SW 1271 (cell line): Measurements from ENCODE around the gene TUBGCP2.

Source experiments
- DNase-seq, 2 experiments: peaks; one replicate each; lab custom pipeline; 2025; lab: John Stamatoyannopoulos, UW

Gene TUBGCP2, protein sequence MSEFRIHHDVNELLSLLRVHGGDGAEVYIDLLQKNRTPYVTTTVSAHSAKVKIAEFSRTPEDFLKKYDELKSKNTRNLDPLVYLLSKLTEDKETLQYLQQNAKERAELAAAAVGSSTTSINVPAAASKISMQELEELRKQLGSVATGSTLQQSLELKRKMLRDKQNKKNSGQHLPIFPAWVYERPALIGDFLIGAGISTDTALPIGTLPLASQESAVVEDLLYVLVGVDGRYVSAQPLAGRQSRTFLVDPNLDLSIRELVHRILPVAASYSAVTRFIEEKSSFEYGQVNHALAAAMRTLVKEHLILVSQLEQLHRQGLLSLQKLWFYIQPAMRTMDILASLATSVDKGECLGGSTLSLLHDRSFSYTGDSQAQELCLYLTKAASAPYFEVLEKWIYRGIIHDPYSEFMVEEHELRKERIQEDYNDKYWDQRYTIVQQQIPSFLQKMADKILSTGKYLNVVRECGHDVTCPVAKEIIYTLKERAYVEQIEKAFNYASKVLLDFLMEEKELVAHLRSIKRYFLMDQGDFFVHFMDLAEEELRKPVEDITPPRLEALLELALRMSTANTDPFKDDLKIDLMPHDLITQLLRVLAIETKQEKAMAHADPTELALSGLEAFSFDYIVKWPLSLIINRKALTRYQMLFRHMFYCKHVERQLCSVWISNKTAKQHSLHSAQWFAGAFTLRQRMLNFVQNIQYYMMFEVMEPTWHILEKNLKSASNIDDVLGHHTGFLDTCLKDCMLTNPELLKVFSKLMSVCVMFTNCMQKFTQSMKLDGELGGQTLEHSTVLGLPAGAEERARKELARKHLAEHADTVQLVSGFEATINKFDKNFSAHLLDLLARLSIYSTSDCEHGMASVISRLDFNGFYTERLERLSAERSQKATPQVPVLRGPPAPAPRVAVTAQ

DNA sequence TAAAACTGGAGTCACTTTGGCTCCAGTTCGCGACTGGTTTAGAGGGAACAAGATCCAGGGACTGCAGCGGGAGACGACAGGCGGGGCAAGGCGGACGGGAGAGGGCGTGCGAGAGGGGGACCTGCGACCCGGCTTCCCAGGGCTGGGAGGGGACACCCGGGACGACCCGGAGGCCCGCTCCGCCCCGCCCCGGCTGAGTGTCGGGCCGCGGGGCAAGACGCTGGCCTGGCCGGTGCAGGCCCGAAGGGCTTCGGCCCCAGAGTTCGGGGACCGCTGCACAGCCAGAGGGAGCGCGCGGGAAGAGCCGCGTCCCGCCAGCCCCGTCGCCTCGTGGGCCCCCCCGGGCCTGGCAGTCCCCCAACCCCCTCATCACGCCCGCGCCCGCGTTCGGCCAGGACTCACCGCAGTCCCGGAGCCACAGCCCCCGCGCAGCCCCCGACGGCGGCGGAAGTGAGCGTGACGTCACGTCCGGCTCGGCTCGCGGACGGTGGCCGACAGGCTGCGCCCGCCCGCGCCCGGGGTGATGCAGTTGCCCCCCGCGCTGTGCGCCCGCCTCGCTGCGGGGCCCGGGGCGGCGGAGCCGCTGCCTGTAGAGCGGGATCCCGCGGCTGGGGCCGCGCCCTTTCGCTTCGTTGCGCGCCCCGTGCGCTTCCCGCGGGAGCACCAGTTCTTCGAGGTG lies at the start of gene TUBGCP2, which contains the start of gene ZNF511:
Gene TUBGCP2, minus strand, starts transcription at position 452 of the 679 bp plus-strand sequence. CDS start 5,931 bp downstream, outside the sequence.
Gene ZNF511, plus strand, starts transcription at position 494 of the 679 bp plus-strand sequence. Its CDS starts 30 bp downstream, at position 524.
- peak; percentile 31 to 56 for DNase-seq

DNA sequence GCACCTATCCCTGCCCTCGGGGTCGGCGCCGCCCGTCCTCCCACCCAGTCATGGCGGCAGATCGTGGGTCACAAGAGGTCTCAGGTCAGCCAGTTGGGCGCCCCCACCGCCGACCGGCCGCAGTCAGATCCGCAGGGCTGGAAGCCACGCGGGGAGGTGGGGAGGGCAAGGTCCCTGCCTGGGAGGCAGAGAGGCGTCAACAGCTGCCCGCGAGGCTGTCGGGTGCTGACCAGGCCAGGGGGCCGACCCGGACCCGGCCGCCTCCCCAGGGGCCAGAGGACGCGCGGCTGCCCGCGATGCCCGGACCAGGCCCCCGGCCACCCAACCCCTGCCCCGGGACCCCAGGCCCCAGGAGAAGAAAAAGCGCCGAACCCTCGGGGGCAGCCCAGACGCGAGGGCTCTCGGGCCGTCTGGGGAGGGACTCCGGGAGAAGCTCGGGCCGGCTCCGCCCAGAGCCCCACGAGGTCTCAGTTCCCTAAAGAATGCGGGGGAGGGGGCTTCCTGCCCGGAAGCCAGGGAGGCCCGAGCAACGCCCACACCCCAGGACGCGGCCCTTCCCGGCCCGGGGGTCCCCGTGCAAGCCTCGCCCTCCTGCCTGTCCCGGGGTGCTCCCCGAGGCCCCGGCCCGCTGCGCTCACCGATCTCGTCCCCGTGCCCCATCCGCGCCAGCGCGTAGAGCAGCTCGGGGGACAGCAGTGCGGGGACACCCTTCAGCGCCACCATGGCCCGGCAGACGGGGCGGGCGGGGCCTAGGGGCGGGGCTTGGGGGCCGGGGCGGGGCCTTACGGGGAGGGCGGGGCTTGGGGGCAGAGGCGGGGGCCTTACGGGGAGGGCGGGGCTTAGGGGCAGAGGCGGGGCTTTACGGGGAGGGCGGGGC lies 48.9 kb upstream of the TUBGCP2 start, which contains the start of gene FUOM:
Gene FUOM, minus strand, starts transcription at position 735 of the 877 bp plus-strand sequence. Its CDS starts 12 bp downstream, at position 723.
- DNase-seq, result peak in 1 of 2 experiments; percentile 37

DNA sequence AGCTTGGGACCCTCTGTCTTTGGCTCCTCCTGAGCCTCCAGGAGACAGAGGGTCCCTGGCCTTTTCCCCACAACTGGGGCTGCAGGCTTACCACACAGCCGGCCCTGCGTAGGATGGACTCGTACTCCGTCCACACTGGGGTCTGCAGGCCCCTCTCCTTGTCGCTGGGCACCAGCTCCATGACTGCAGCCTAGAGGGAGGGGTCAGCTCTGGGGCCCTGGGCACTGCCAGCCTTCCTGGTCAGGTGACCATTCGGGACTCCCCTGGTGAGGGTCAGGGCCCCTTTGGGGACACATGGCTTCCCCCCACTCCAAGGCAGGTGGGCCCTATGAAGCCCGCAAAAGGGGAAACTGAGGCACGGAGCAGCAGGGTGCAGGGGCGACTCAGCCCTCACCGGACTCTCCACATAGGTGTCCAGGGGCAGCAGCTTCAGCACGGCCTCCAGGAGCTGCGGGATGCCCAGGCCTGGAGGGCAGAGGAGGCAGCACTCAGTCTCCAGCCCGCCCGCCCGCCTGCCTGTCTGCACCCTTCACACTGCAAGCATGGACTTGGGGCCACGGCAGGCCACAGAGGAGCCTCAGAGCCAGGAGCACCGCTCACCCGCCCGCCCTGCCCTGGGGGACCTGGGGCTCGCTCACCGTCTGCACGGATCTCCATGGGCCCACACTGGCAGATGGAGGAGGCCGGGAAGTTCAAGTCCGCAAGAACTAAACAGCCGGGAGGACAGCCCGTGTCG lies 48.0 kb upstream of the TUBGCP2 start:
- no peak for DNase-seq

DNA sequence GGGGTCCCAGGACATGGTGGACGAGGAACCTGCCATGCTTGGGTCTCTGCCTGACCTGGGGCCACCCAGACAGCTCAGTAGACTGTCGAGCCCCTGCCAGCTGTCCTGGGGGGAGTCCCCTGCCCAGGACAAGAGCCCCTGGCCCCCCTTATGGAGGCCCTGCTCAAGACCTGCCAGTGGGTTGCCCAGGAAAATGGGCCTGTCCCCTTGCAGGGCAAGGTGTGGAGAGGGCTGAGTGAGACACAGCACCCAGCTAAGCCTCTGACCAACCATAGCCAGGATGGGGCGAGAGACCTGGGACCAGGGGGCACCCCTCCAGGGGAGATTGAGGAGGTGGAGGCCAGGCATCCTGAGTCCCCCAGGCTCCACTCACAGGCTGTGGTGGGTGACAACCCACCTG lies 47.3 kb upstream of the TUBGCP2 start:
- DNase-seq, result no peak

DNA sequence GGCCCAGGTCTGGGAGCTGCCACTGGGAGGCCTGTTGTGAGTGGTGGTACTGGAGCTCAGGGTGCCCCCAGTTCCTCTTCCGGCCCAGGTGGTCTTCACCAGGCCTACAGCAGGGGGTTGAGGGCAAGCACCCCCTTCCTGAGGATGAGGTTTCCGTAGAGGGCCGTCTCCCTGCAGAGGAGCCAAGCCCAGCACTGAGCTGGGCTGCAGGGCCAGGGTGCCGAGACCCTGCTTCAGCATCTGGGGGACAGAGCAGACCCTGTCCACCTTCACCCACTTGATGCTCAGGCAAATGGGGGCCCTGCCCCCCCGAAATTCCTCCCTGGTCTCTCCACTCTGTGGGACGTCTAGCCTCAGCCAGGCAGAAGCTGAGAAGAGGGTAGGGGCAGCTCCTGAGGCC lies 46.6 kb upstream of the TUBGCP2 start:
- DNase-seq, result no peak

DNA sequence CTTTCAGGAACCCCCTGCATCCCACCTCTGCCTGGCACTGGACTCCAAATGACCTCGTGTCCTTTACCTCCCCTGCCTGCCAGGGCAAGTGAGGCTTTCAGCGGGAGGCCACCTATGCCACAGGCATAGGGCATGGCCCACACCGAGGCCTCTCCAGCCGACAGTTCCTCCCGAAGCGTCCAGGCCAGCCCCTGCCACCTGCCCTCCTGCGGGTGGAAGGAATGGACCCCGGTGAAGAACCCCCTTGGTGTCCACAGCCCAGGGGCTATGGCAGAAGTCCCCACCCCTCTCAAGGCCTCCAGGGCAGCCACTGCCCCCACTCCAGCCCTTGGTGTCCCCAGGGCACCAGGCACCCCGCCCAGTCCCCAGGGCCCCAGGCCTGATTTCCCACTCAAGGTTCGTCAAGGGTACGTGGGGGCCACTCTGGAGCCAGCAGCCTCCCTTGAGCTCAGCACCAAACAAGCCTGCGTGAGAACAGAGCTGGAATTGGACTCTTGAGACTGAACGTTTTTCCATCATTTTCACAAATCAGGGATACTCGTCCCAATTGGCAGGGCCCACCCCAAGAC lies 46.1 kb upstream of the TUBGCP2 start:
- DNase-seq, result no peak

DNA sequence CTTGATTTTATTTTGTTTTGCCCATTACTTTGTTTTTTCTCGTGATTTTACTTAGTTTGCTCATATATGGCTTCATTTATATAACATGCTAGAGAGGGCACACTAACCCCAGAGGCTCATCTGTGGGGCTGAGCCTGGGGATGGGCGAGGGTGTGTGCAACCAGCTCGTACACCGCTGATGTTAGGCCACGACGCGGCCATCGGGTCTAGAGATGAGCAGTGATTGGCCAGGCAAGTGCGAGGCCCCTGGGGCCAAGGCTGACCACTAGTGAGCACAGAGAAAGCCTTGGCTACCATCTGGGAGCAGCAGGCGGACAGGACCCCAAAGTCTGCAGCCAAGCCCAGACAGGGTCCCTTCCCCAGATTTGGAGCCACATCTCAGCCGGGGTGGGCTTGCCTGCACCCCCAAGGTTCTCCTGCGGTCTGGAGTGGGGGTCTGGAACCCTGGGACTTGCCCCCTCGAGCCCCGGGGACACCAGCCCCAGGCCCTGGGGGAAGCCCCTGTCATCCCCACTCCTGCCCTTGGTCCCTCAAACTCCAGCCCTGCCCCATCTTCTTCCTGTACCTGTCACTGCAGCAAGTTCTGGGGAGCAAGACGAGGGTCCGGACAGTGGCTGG lies 45.4 kb upstream of the TUBGCP2 start:
- DNase-seq, result no peak

DNA sequence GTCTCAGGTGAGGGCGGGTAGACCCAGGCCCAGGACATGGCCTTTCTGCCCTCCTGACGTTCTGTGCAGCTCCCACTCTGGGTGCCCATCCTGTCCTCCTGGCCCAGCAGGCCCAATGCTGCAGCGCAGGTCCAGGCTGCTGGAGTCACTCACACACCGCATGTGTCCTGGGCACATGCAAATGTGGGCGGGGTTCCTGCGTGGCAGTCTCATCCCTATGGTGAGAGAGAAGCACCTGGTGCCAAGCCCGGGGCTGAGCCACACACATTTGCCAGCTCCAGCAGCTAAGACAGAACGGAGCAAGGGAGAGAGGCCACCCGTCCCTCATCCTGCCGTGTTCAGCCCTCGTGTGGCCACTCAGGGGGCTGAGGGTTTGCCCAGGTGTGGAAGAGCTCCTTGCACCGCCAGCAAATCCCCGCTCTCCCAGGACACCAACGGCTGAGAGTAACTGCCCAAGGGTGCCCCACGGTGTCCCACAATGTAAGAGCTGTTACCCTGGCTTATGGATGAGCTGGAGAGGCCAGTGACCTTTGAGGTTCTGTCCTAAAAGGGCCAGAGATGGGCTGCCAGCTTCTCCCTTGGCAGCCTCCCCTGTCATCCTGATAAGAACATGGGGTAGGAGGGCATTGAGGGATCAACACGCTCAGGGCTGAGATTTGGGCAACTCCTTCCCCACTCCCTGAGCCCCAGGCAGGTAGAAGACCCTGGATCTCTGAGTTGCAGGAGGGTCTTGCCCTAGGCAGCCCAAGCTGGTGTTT lies 44.7 kb upstream of the TUBGCP2 start:
- DNase-seq, result no peak

DNA sequence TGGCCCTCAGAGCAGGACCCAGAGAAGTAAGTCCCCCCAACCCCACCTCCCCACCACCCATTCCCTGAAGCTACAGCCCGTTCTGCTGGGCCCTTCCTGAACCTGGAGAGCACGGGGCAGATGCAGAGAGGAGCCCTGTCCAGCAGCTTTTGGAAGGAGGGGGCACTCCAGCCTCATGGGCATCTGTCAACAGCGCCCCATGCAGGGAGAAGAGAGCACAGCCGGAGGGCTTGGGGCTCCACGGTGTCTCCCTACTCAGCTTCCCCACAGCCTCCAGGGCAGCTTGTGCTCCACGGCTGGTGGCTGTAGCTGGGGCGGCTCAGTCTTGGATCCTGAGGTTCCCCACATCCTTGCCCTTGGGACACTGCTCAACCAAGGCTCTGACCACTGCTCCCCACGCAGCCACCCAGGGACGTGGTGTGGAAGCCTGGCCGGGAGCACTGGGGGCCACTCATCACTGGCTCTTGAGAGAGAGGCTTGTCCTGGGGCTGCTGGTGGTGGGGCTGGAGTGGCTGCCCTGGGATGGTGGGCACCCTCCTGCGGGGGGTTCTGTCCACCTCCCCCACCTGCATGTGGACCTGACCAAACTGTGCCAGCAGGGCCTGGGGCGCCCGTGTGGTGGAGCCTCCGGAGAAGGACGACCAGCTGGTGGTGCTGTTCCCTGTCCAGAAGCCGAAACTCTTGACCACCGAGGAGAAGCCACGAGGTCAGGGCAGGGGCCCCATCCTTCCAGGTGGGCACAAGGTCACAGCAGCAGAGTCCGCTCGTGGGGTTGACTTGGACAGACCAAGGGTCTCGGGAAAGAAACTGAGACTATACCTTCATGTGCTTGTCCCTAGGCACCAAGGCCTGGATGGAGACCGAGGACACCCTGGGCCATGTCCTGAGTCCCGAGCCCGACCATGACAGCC lies 43.0 kb upstream of the TUBGCP2 start:
- no peak for DNase-seq

DNA sequence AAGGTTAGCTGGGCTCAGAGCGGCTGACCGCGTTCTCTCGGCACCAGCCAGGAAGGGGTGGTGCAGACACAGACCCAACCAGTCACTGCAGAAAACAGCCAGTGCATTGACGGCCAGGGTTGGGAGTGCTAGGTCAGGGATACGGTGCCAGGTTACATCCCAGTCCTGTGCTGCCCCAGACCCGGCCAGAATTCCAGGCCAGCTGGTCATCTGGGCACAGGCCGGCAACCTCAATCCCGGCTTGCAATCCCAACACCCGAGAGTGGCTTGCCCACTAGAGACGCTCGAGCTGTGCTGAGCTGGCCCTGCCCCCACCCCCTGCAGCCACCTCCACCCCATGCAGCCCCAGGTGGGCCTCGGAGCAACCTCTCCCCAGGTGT lies 42.3 kb upstream of the TUBGCP2 start:
- DNase-seq, result no peak

DNA sequence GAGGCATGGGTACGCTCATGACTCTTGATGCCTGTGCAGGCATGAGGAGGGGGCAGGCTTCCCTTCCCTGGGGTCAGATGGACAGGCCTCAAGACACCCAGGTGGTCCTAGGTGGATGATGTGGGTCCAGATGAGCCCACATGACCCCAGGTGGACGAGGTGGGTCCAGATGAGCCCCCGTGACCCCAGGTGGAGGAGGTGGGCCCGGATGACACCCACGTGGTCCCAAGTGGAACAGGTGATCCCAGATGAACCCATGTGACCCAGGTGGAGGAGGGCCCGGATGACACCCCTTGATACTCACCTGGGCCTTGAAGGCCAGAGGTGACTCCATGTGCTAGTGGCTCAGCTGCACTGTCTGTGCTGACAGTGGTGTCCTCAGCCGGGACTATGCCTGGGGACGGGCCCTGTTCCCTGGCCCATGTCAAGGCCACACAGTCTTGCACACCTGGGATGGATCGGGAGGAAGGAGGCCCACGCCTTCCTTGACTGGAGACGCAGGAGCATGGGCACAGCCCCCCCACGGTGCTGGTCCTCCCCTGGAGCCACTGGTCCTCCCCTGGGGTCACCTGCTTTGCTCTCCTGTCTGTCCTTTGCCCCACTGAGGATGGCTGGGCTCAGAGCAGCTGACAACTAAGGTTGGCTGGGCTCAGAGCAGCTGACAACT lies 41.7 kb upstream of the TUBGCP2 start:
- no peak for DNase-seq

DNA sequence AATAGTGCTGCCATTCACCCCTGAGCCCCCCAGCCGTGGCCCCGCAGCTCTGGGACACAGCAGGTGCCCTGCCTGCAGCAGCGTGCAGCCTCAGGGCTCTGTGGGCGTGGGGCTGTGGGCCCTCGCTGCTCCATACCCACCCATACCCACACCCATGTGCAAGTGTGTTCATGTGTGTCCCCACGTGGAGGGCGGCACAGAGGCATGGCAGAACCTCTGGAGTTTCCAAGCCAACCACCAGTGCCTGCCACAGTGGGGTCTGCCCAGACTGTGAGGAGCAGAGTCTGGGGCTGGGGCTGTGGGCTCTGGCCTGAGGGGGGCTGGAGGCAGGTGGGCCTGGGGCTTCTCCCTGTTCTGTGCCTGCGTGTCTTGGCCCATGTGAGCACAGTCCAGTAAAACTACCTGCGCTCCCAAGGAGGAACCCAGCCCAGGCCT lies 40.9 kb upstream of the TUBGCP2 start:
- no peak for DNase-seq

DNA sequence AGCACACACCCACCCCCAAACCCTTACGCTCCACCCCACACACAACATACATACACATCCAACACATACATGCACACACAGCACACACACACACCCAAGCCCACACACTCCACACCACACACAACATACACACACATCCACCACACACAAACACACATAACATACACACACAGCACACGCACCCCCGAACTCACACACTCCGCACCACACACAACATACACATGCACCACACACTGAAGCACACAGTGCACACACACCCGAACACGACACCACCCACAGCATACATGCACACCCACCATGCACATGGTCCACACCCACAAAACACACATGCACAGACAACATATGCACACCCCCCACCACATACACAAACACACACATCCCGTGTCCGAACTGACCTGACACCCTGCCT lies 40.5 kb upstream of the TUBGCP2 start:
- no peak for DNase-seq

DNA sequence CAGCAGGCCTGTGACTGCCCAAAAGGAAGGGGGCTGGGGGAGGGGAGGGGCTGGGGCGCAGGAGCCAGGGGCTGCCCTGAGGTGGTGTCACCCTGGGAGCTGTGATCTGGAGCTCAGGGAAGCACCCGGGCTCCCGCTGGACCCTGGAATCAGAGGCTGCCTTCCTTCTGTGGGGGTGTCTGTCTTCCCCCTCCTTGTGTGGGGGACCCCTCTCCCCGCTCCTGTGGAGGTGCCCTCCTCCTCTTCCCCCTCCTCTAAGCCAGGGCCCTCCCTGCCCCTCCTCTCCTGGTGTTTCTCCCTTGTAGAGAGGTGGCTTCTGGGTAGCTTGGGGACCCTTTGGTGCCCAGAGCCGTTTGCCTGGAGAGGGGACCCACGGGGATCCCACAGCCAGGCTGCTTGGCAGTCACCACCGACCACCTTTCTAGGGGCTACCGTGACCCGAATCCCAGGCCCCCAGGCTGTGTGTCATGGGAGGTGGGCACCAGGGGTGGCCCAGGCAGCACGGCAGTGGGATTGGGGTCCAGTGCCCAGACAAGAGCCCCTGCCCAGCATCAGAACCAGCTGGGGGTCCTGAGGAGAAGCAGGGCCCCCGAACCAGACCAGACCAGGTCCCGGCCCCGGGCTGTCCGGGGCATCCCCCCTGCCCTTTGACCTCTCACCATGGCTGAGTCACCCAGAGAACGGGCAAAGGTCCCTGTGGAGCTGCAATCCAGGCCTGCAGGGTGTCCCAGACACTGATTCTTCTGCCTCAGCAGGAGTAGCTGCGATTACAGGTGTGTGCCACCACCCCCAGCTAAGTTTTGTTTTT lies 39.2 kb upstream of the TUBGCP2 start:
- no peak for DNase-seq

DNA sequence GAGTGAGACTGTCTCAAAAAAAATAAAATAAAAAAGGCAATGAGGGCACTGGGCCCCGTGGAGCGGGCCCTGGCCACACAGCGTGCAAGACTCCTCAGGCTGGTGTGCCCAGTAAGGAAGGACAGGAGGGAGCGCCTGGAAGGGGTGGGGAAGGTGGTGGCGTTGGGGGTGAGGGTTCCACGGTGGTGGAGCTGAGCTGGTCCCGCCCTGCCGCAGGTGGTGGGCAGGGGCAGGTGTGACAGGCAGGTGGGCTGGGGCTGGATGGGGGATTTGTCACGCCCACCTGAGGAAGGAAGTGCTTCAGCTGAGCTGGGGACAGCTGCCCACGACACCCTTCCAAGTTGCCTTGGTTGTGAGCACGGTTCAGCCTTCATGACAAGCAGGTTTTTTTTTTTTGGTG lies 37.7 kb upstream of the TUBGCP2 start:
- no peak for DNase-seq

DNA sequence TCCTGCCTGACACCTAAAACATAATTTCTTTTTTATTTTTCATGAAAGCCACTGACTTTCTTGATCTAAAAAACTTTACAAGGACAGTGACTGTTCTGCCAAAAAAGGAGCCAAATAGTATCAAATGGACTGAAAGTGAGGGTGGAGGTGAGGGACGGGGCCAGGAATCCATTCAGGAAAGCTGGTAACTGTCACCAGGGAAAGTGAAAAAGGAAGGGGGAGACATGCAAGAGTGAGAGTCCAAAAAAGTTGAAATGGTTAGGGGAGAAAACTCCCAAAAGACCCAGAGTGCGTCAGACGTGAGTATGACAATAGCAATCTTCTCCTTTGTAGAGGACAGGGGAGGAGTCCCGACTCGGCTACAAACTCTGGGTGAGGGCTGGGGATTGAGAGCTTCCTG lies 35.6 kb upstream of the TUBGCP2 start:
- DNase-seq, result no peak
